ENCODE measurements around the gene KPNA6. TPM values are rescaled to one million over a fixed set of nuclear protein-coding genes. Genes with fewer than 3 reads are reported as not detected.

Gene KPNA6
- total and polyA plus RNA-seq, 2 of the 4 experiments (the other 2 are of a cell fraction): 27.0 to 50.7 TPM

DNA sequence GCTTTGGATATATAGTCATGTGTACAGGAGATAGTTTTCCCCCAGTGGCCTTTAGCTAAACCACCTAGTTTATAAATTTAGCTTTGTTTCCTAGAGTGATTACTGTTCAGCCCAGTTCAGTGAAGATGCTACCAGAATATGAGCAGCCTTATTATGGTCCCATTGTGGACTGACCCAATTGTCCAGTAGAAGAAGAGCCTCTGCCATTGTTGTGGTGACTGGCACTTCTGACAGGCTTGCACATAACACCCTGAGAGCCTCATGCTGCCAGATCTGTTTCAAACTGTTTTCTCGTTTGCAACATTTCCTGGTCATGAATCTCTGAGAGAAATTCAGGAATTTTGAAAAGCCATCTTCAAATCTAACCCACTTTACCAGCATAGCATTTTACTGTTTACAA is 20.6 kb downstream of the KPNA6 start:
- no peak overlapping the region for H3K18ac ChIP-seq (ENCODE audit: low read depth, low read length)
- DNase-seq (no peak), ATAC-seq (ENCODE audit: low read depth) (no peak)
- no peak overlapping the region for H3K56ac ChIP-seq (ENCODE audit: extremely low read depth, insufficient read depth, low read length)
- in situ Hi-C loops (cut with MboI; ENCODE audit: low sequenced_read_pairs): no loop called here
- no peak overlapping the region for H2BK20ac ChIP-seq (ENCODE audit: low read depth, low read length)
- no peak overlapping the region for H2AFZ ChIP-seq (replicated peaks; ENCODE audit: low read length, poor library complexity)
- no peak overlapping the region for H4K5ac ChIP-seq (ENCODE audit: low read depth, low read length)
- no peak overlapping the region for H2AK5ac ChIP-seq (ENCODE audit: low read depth, low read length)
- ChIA-PET POLR2A (ENCODE audit: unreplicated experiment) (interaction anchor here (0.5 kb wide), 1 partner anchor 54 kb away, joined by 9 read pairs; no protein-coding TSS in a partner anchor), CTCF (interaction anchor here (0.6 kb wide), 2 partner anchors 12 to 19 kb away, joined by 3 to 10 read pairs; no protein-coding TSS in a partner anchor)
- intact Hi-C loops (cut with micrococcal nuclease): no loop called here
- H3K9me1 ChIP-seq (ENCODE audit: insufficient read depth, low read length): peaks cover 20% of the 10 kb centered on the region
- no peak overlapping the region for H2AK9ac ChIP-seq (replicated peaks; ENCODE audit: low read depth, low read length, poor library complexity)
- H3K27ac ChIP-seq (ENCODE audit: insufficient read depth, low read length): no peak overlapping the region
- H3K9ac ChIP-seq (ENCODE audit: low read depth, low read length): no peak overlapping the region
- H4K8ac ChIP-seq (ENCODE audit: low read depth in 2 of 2, low read length in 2 of 2): no peak overlapping the region
- TF ChIP-seq SMC3 (IDR thresholded peaks at IDR 0.05; ENCODE audit: low read depth, low read length) (no peak), RCOR1 (IDR thresholded peaks at IDR 0.05; ENCODE audit: insufficient replicate concordance, low read length) (no peak), POLR2A (IDR thresholded peaks at IDR 0.05; ENCODE audit: low read depth, low read length) (no peak), FOS (IDR thresholded peaks at IDR 0.05; ENCODE audit: low read depth, low read length) (no peak), RAD21 (IDR thresholded peaks at IDR 0.05; ENCODE audit: low read length) (no peak), MAZ (IDR thresholded peaks at IDR 0.05; ENCODE audit: borderline replicate concordance, low read depth, low read length) (no peak), RFX5 (IDR thresholded peaks at IDR 0.05; ENCODE audit: low read depth, low read length) (no peak), NFE2L2 (IDR thresholded peaks at IDR 0.05; ENCODE audit: low read depth, low read length) (no peak)
- TF ChIP-seq, protein P1, sequence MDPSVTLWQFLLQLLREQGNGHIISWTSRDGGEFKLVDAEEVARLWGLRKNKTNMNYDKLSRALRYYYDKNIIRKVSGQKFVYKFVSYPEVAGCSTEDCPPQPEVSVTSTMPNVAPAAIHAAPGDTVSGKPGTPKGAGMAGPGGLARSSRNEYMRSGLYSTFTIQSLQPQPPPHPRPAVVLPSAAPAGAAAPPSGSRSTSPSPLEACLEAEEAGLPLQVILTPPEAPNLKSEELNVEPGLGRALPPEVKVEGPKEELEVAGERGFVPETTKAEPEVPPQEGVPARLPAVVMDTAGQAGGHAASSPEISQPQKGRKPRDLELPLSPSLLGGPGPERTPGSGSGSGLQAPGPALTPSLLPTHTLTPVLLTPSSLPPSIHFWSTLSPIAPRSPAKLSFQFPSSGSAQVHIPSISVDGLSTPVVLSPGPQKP (IDR thresholded peaks at IDR 0.05; ENCODE audit: borderline replicate concordance, low read depth, low read length): no peak
- no CpG with 5 or more reads among the region's 1 CpG for WGBS, 2 experiments (ENCODE audit: extremely low coverage in 2 of 2, insufficient read length in 1 of 2)
- H3K4me2 ChIP-seq (ENCODE audit: low read depth, low read length): no peak overlapping the region
- H3K27me3 ChIP-seq (ENCODE audit: control insufficient read depth, insufficient read depth, low read length): no peaks in the 10 kb centered on the region
- H2BK120ac ChIP-seq (ENCODE audit: low read depth, low read length): no peak overlapping the region
- H3K9me3 ChIP-seq (ENCODE audit: control insufficient read depth, insufficient read depth, low read length): no peaks in the 10 kb centered on the region
- dilution Hi-C loops (cut with HindIII; ENCODE audit: low sequenced_read_pairs, unreplicated experiment): no loop called here
- no peak overlapping the region for H3K4ac ChIP-seq (ENCODE audit: low read depth, low read length)
- no peak overlapping the region for H2BK5ac ChIP-seq (ENCODE audit: low read depth, low read length, poor library complexity, severe bottlenecking)
- H4K91ac ChIP-seq (ENCODE audit: insufficient read depth, low read depth, low read length): no peak overlapping the region
- H3K36me3 ChIP-seq (ENCODE audit: control insufficient read depth, insufficient read depth, low read length): no peaks in the 10 kb centered on the region
- H3K4me1 ChIP-seq (ENCODE audit: control insufficient read depth, insufficient read depth, low read length): peaks cover 5% of the 10 kb centered on the region; the same call in 1 of the 2 replicates
- no peak overlapping the region for H3K23ac ChIP-seq (ENCODE audit: low read depth, low read length)
- no peak overlapping the region for H3K4me3 ChIP-seq (ENCODE audit: insufficient read depth, low read depth, low read length)
- H3K14ac ChIP-seq (replicated peaks; ENCODE audit: low read depth, low read length): no peak overlapping the region
- peaks cover 30 to 69% of the 10 kb centered on the region in 2 experiments for H3K79me1 ChIP-seq (ENCODE audit: low read depth in 1 of 2, low read length in 2 of 2)
- H2BK15ac ChIP-seq (ENCODE audit: low read depth, low read length): no peak overlapping the region
- BruUV-seq (replicated peaks): no TSS peak
- H4K20me1 ChIP-seq (ENCODE audit: insufficient read depth, low read length): peaks cover 48% of the 10 kb centered on the region

Data from IMR-90 (cell line).